ENCODE measurements around the gene ZC3H10. TPM values are rescaled to one million over a fixed set of nuclear protein-coding genes. Genes with fewer than 3 reads are reported as not detected.

The ZC3H10 gene
- total and polyA plus RNA-seq, 12 donors, result 2.2 to 15.0 (median 7.6) TPM

- peaks cover 46 to 66% of the 10 kb centered on the region in 2 donors for H3K4me1 ChIP-seq (replicated peaks in 1 of 2)
- DNase-seq, result no peak
- no peak for TF ChIP-seq CTCF (IDR thresholded peaks at IDR 0.05)
- TF ChIP-seq POLR2A (IDR thresholded peaks at IDR 0.05), result no peak
- peak overlapping the region in 2 of 5 donors; percentile 89 to 97 for H3K27ac ChIP-seq
- intact Hi-C loops (cut with DNase I), result no loop called here
- no peak overlapping the region for H3K4me3 ChIP-seq
- H3K36me3 ChIP-seq (replicated peaks in 1 of 2), result peaks cover 0 to 9% of the 10 kb centered on the region in 2 donors
- no peaks in the 10 kb centered on the region for H3K9me3 ChIP-seq (replicated peaks in 1 of 3)
- no peaks in the 10 kb centered on the region for H3K27me3 ChIP-seq
- WGBS, 4 donors, result 67 to 90% (median 87%) methylated on average over 1 to 2 of the region's 2 CpGs
These were observed 4.6 kb downstream of the ZC3H10 start for GRCh38 chr12:56122637-56123036.

GRCh38 chr12:56124133-56124532, 6.1 kb downstream of the ZC3H10 start:
- no peaks in the 10 kb centered on the region for H3K27me3 ChIP-seq
- no peak overlapping the region for H3K4me3 ChIP-seq
- no peak for DNase-seq
- peaks cover 0 to 9% of the 10 kb centered on the region in 2 donors for H3K36me3 ChIP-seq (replicated peaks in 1 of 2)
- peaks cover 37 to 59% of the 10 kb centered on the region in 2 donors for H3K4me1 ChIP-seq (replicated peaks in 1 of 2)
- no peaks in the 10 kb centered on the region for H3K9me3 ChIP-seq (replicated peaks in 1 of 3)
- TF ChIP-seq POLR2A (IDR thresholded peaks at IDR 0.05) (no peak), CTCF (IDR thresholded peaks at IDR 0.05) (no peak)
- peak overlapping the region in 3 of 5 donors; percentile 38 to 44 (median 43) for H3K27ac ChIP-seq
- 35 to 60% (median 50%) methylated on average over 4 of the region's 4 CpGs for WGBS, 4 donors
- intact Hi-C loops (cut with DNase I), result loop anchor here in 1 of 2 donors (2.0 kb wide), 1 partner anchor 65 kb away; the partner anchor contains the start of gene SMARCC2

GRCh38 chr12:56126732-56127239, 8.7 kb downstream of the ZC3H10 start:
- TF ChIP-seq CTCF (IDR thresholded peaks at IDR 0.05), result no peak
- no peak for TF ChIP-seq POLR2A (IDR thresholded peaks at IDR 0.05)
- no peaks in the 10 kb centered on the region for H3K27me3 ChIP-seq
- H3K4me3 ChIP-seq, result no peak overlapping the region
- 46 to 59% (median 51%) methylated on average over 3 of the region's 3 CpGs for WGBS, 4 donors
- H3K36me3 ChIP-seq (replicated peaks in 1 of 2), result peaks cover 0 to 15% of the 10 kb centered on the region in 2 donors
- peak overlapping the region in 4 of 5 donors; percentile 78 to 87 (median 82) for H3K27ac ChIP-seq
- H3K4me1 ChIP-seq (replicated peaks in 1 of 2), result peaks cover 13 to 47% of the 10 kb centered on the region in 2 donors
- intact Hi-C loops (cut with DNase I), result loop anchor here in 1 of 2 donors (5.0 kb wide), 1 partner anchor 36 kb away; no protein-coding TSS in a partner anchor
- DNase-seq, result no peak
- H3K9me3 ChIP-seq (replicated peaks in 1 of 3), result no peaks in the 10 kb centered on the region

- Histone ChIP-seq H3K9me3 (replicated peaks in 1 of 3) (no peaks in the 10 kb centered on the region), H3K36me3 (replicated peaks in 1 of 2) (peaks cover 0 to 22% of the 10 kb centered on the region in 2 donors), H3K27ac (peak overlapping the region; percentile 76 to 87 (median 82)), H3K4me1 (replicated peaks in 1 of 2) (peaks cover 13 to 47% of the 10 kb centered on the region in 2 donors), H3K4me3 (peak overlapping the region in 2 of 4 donors; percentile 15 to 49), H3K27me3 (no peaks in the 10 kb centered on the region)
- no peak for DNase-seq
- intact Hi-C loops (cut with DNase I), result loop anchor here in 1 of 2 donors (5.0 kb wide), 1 partner anchor 35 kb away; no protein-coding TSS in a partner anchor
- TF ChIP-seq CTCF (IDR thresholded peaks at IDR 0.05) (no peak), POLR2A (IDR thresholded peaks at IDR 0.05) (no peak)
- WGBS, 4 donors, result 0 to 1% (median 0%) methylated on average over 8 of the region's 8 CpGs
These were observed 9.4 kb downstream of the ZC3H10 start for GRCh38 chr12:56127485-56127887.

All from adrenal gland (tissue), 12 donors.